Caco-2 (cell line): ENCODE data around the gene ZFHX3. TPM values are rescaled to one million over a fixed set of nuclear protein-coding genes. Genes with fewer than 3 reads are reported as not detected.

Experiments used
- BruUV-seq: library from RNA; stranded (reverse); fragments of 400-500 nt; replicated peaks from 2 replicates; lab custom pipeline; 2021; lab: Mats Ljungman, UMichigan
- CTCF ChIA-PET: fragments of 300-600 bp; sonication (Branson Sonifier 250); formaldehyde crosslinking; loops from one replicate; lab custom pipeline; 2022; ENCODE audit warnings: antibody characterized with exemption; lab: Charles Lee
- POLR2A ChIA-PET: fragments of 300-600 bp; sonication (Branson Sonifier 250); formaldehyde crosslinking; loops from one replicate; lab custom pipeline; 2022; ENCODE audit warnings: antibody characterized with exemption; lab: Charles Lee
- DNase-seq, 2 experiments: peaks; one replicate each; pipeline versions ENCODE4 v3.0.0 to v3.0.0-alpha.2; 2020 to 2022
- H3K27me3 ChIP-seq: replicated peaks from 2 replicates; pipeline ENCODE4 v1.6.0; 2011; ENCODE audit warnings: low read length; ENCODE audit not compliant: control insufficient read depth, insufficient read depth
- H3K36me3 ChIP-seq: 2 replicates; pipeline ENCODE4 v1.5.1; 2011; ENCODE audit warnings: low read length; ENCODE audit not compliant: control insufficient read depth, insufficient read depth
- H3K4me1 ChIP-seq: fragments of 250-450 bp; sonication (Bioruptor Pico); 2 replicates; pipeline ENCODE4 v1.5.1; 2020; ENCODE audit warnings: mild to moderate bottlenecking
- H3K4me3 ChIP-seq: 2 replicates; pipeline ENCODE4 v1.5.1; 2011; ENCODE audit warnings: low read depth, mild to moderate bottlenecking, control low read depth, low read length
- H3K9me3 ChIP-seq: fragments of 250-450 bp; sonication (Bioruptor Pico); 2 replicates; pipeline ENCODE4 v1.5.1; 2020; ENCODE audit warnings: mild to moderate bottlenecking, moderate library complexity
- H3K27ac Mint-ChIP-seq: one replicate; pipeline ENCODE4 v1.8.0; 2022; ENCODE audit warnings: mixed read lengths; ENCODE audit not compliant: unreplicated experiment
- H3K27me3 Mint-ChIP-seq: one replicate; pipeline ENCODE4 v1.8.0; 2022; ENCODE audit warnings: mixed read lengths; ENCODE audit not compliant: insufficient read depth, unreplicated experiment
- H3K36me3 Mint-ChIP-seq: one replicate; pipeline ENCODE4 v1.8.0; 2022; ENCODE audit warnings: mild to moderate bottlenecking, mixed read lengths; ENCODE audit not compliant: insufficient read depth, unreplicated experiment
- H3K4me1 Mint-ChIP-seq: one replicate; pipeline ENCODE4 v1.8.0; 2022; ENCODE audit warnings: low read depth, mixed read lengths; ENCODE audit not compliant: unreplicated experiment
- H3K4me3 Mint-ChIP-seq: one replicate; pipeline ENCODE4 v1.8.0; 2022; ENCODE audit warnings: mild to moderate bottlenecking, moderate library complexity, mixed read lengths; ENCODE audit not compliant: unreplicated experiment
- H3K9me3 Mint-ChIP-seq: one replicate; pipeline ENCODE4 v1.8.0; 2022; ENCODE audit warnings: mixed read lengths; ENCODE audit not compliant: unreplicated experiment
- intact Hi-C: fragments of 100-400 bp; cut with micrococcal nuclease; formaldehyde crosslinking; loops from one replicate; pipeline ENCODE4 v1.10.0; 2022; ENCODE audit not compliant: unreplicated experiment
- total RNA-seq: library from RNA; stranded (reverse); gene quantifications from 2 replicates; pipeline ENCODE4 v1.2.3, GENCODE V29; 2022
- TF ChIP-seq, protein P1 (sequence below), 2 experiments: fragments of 200-600 bp in 1 of 2; IDR thresholded peaks; 1 replicate in 1 of 2; 2 replicates in 1 of 2; pipeline versions ENCODE4 v1.5.1 to v1.8.0; 2011 to 2022; ENCODE audit warnings: antibody characterized with exemption in 1 of 2, control low read depth in 1 of 2, inconsistent platforms in 1 of 2, low read depth in 1 of 2, low read length in 1 of 2, mild to moderate bottlenecking in 1 of 2, moderate library complexity in 1 of 2; ENCODE audit not compliant: insufficient read depth in 1 of 2, severe bottlenecking in 1 of 2, unreplicated experiment in 1 of 2

The ZFHX3 gene
- total RNA-seq, 1 experiment from 2014 or later = 39.9 TPM

DNA sequence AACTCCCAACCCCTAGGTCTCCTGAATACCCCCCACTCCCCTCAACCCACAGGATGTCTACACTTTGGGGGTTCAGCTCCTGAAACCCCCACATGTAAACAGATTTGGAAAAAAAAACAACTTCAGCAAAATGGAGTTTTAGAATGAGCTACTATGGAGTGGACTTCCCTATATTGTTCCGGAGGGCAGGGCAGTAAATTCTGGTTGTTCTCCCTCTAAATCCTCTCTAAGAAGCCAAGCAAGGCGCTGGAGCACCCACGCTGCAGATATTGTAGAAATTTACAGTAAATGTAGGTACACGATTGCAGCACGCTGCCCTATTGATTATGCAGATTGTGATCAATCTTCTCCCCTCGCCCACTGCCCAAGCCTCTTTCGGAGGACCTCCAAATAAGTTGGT lies 8.5 kb upstream of the ZFHX3 start:
- no peaks in the 10 kb centered on the region for H3K9me3 ChIP-seq
- intact Hi-C loops = loop anchor here (5.0 kb wide), 1 partner anchor 116 kb away; no protein-coding TSS in a partner anchor
- no peaks in the 10 kb centered on the region for H3K36me3 ChIP-seq
- ChIA-PET CTCF (interaction anchor here (0.9 kb wide), 1 partner anchor 60 kb away, joined by 3 read pairs; no protein-coding TSS in a partner anchor), POLR2A (no interaction called here)
- Mint-ChIP-seq H3K9me3 (no peaks in the 10 kb centered on the region), H3K27me3 (no peaks in the 10 kb centered on the region), H3K27ac (peak overlapping the region; percentile 70), H3K4me3 (peak overlapping the region; percentile 91), H3K4me1 (peaks cover 52% of the 10 kb centered on the region), H3K36me3 (peaks cover 18% of the 10 kb centered on the region)
- TF ChIP-seq, protein P1, sequence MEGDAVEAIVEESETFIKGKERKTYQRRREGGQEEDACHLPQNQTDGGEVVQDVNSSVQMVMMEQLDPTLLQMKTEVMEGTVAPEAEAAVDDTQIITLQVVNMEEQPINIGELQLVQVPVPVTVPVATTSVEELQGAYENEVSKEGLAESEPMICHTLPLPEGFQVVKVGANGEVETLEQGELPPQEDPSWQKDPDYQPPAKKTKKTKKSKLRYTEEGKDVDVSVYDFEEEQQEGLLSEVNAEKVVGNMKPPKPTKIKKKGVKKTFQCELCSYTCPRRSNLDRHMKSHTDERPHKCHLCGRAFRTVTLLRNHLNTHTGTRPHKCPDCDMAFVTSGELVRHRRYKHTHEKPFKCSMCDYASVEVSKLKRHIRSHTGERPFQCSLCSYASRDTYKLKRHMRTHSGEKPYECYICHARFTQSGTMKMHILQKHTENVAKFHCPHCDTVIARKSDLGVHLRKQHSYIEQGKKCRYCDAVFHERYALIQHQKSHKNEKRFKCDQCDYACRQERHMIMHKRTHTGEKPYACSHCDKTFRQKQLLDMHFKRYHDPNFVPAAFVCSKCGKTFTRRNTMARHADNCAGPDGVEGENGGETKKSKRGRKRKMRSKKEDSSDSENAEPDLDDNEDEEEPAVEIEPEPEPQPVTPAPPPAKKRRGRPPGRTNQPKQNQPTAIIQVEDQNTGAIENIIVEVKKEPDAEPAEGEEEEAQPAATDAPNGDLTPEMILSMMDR (IDR thresholded peaks at IDR 0.05; ENCODE audit: insufficient read depth in 1 of 2, low read depth in 1 of 2, low read length in 1 of 2, severe bottlenecking in 1 of 2, unreplicated experiment in 1 of 2) = no peak
- no peak overlapping the region for H3K4me3 ChIP-seq
- DNase-seq = no peak
- H3K27me3 ChIP-seq = no peaks in the 10 kb centered on the region
- BruUV-seq = no TSS peak
- peaks cover 44% of the 10 kb centered on the region for H3K4me1 ChIP-seq

DNA sequence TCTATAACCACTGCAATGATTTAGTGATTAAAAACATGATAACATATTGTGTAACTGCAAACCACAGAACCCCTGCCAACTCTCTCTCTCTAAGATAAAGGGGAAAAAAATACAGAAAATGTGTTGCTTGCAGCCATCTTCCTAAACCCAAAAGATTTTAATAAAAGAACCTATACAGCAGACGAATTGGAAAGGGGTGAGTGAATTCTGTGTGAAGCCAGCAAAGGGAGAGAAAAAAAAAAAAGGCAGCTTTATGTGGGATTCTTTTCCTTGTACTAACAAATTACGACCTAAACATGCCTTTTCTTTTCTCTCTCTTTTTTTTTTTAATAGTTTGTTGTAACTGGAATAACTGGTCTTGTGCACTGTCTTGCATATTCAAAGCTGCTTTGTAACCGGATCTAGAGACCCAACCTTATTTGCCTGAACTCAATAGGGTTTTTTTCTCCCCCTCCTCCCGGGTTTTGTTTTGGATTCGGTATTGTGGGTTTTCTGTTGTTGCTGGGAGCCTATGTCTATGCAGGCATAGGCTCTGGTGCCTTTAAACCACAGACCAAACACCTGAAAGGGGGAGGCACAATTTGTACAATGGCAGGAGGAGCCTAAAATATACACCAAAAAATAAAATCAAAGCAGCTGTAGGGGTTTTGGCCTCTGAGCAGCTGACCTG lies 7.0 kb upstream of the ZFHX3 start:
- intact Hi-C loops = loop anchor here (5.0 kb wide), 1 partner anchor 117 kb away; no protein-coding TSS in a partner anchor
- ChIA-PET POLR2A (interaction anchor here (0.5 to 1.2 kb wide), 2 partner anchors 18 to 19 kb away, joined by 3 to 9 read pairs; no protein-coding TSS in a partner anchor), CTCF (interaction anchor here (0.6 kb wide), 2 partner anchors 27 to 82 kb away, joined by 3 read pairs; no protein-coding TSS in a partner anchor)
- H3K36me3 Mint-ChIP-seq = peaks cover 18% of the 10 kb centered on the region
- Histone ChIP-seq H3K36me3 (no peaks in the 10 kb centered on the region), H3K4me1 (peaks cover 54% of the 10 kb centered on the region), H3K9me3 (no peaks in the 10 kb centered on the region), H3K27me3 (no peaks in the 10 kb centered on the region), H3K4me3 (no peak overlapping the region)
- TF ChIP-seq, protein P1 (IDR thresholded peaks at IDR 0.05; ENCODE audit: insufficient read depth in 1 of 2, low read depth in 1 of 2, low read length in 1 of 2, severe bottlenecking in 1 of 2, unreplicated experiment in 1 of 2) = no peak
- H3K9me3 Mint-ChIP-seq = no peaks in the 10 kb centered on the region
- H3K27me3 Mint-ChIP-seq = no peaks in the 10 kb centered on the region
- peaks cover 43% of the 10 kb centered on the region for H3K4me1 Mint-ChIP-seq
- peak overlapping the region; percentile 91 for H3K4me3 Mint-ChIP-seq
- no TSS peak for BruUV-seq
- DNase-seq = peak in 1 of 2 experiments; percentile 39
- peak overlapping the region; percentile 70 for H3K27ac Mint-ChIP-seq

DNA sequence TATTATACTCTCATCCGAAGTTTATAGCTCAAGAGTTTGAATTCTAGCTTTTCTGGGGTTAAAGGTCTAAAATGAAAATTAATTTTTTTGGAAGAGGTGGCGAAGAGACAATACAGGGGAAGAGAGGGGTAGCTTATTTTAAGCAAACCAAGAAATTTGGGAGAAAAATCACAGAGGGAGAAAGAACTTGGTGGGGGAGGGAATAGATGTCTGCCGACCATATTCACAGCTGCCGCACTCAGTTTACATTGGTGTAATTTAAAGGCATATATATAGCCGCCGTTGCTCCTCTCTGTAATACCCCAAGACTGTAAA lies 6.5 kb upstream of the ZFHX3 start:
- Mint-ChIP-seq H3K27ac (peak overlapping the region; percentile 70), H3K36me3 (peaks cover 13% of the 10 kb centered on the region), H3K4me3 (peak overlapping the region; percentile 91), H3K4me1 (peaks cover 38% of the 10 kb centered on the region), H3K9me3 (no peaks in the 10 kb centered on the region), H3K27me3 (no peaks in the 10 kb centered on the region)
- TF ChIP-seq, protein P1 (IDR thresholded peaks at IDR 0.05; ENCODE audit: insufficient read depth in 1 of 2, low read depth in 1 of 2, low read length in 1 of 2, severe bottlenecking in 1 of 2, unreplicated experiment in 1 of 2) = no peak
- H3K4me3 ChIP-seq = no peak overlapping the region
- H3K4me1 ChIP-seq = peaks cover 56% of the 10 kb centered on the region
- no peaks in the 10 kb centered on the region for H3K36me3 ChIP-seq
- no peaks in the 10 kb centered on the region for H3K27me3 ChIP-seq
- ChIA-PET CTCF (interaction anchor here (0.6 kb wide), 2 partner anchors 26 to 82 kb away, joined by 3 read pairs; no protein-coding TSS in a partner anchor), POLR2A (interaction anchor here (0.5 to 1.2 kb wide), 2 partner anchors 17 to 18 kb away, joined by 3 to 9 read pairs; no protein-coding TSS in a partner anchor)
- intact Hi-C loops = no loop called here
- BruUV-seq = no TSS peak
- no peaks in the 10 kb centered on the region for H3K9me3 ChIP-seq
- no peak for DNase-seq
